Tibial nerve (tissue), 4 donors: ENCODE results near the gene CCDC85B. TPM values are rescaled to one million over a fixed set of nuclear protein-coding genes. Genes with fewer than 3 reads are reported as not detected.

Experiments used
- DNase-seq, 2 donors: peaks; one replicate each; pipeline ENCODE4 v3.0.0-alpha.2; 2019; ENCODE audit warnings: low spot score in 2 of 2
- H3K27ac ChIP-seq, 4 donors: fragments of 200-600 bp; sonication (generic) in 3 of 4; one replicate each; pipeline ENCODE4 v1.5.1; 2017 to 2019; ENCODE audit warnings: mild to moderate bottlenecking in 1 of 4
- H3K27me3 ChIP-seq, 2 donors: fragments of 200-600 bp; sonication (generic) in 1 of 2; one replicate each; pipeline versions ENCODE4 v1.5.1 to v1.6.0; 2017 to 2019
- H3K36me3 ChIP-seq, 3 donors: fragments of 200-600 bp; sonication (generic); one replicate each; pipeline ENCODE4 v1.5.1; 2018 to 2019
- H3K4me1 ChIP-seq, 4 donors: fragments of 200-600 bp; sonication (generic) in 3 of 4; one replicate each; pipeline ENCODE4 v1.5.1; 2017 to 2019
- H3K4me3 ChIP-seq, 4 donors: fragments of 200-600 bp; sonication (generic) in 3 of 4; one replicate each; pipeline ENCODE4 v1.5.1; 2017 to 2019; ENCODE audit warnings: mild to moderate bottlenecking in 1 of 4, moderate library complexity in 1 of 4
- H3K9me3 ChIP-seq, 4 donors: fragments of 200-600 bp; sonication (generic) in 3 of 4; one replicate each; pipeline ENCODE4 v1.5.1; 2017 to 2019
- CTCF ChIP-seq, 5 experiments: fragments of 200-600 bp in 3 of 5; fragments of 450-650 bp in 2 of 5; sonication (generic) in 3 of 5; IDR thresholded peaks; one replicate each; pipeline ENCODE4 v1.5.1; 2016 to 2019; ENCODE audit warnings: antibody characterized with exemption in 5 of 5, mild to moderate bottlenecking in 3 of 5, moderate library complexity in 2 of 5
- EP300 ChIP-seq, 2 donors: sonication (generic); formaldehyde crosslinking; IDR thresholded peaks; one replicate each; pipeline ENCODE4 v1.6.1; 2017; ENCODE audit warnings: antibody characterized with exemption in 2 of 2, mild to moderate bottlenecking in 1 of 2
- POLR2A ChIP-seq, 2 donors: fragments of 450-650 bp; IDR thresholded peaks; one replicate each; pipeline ENCODE4 v1.6.1; 2017; ENCODE audit warnings: antibody characterized with exemption in 2 of 2, mild to moderate bottlenecking in 2 of 2, moderate library complexity in 2 of 2
- WGBS, 2 donors: methylation state at CpG; one replicate each; pipeline ENCODE4 v1.1.5; 2018; 5-methylcytosine and 5-hydroxymethylcytosine counted together
- total RNA-seq, 4 donors: library from RNA; depleted of rRNA; stranded (reverse); fragments of >200 nt; gene quantifications; one replicate each; pipeline ENCODE4 v1.1.0, GENCODE V29; 2016

The CCDC85B gene
- total RNA-seq, 4 donors from 2014 or later = 73.0 to 108 (median 89.4) TPM

GRCh38 chr11:65880844-65881421 lies 9.5 kb upstream of the CCDC85B start:
- 52 to 66% methylated on average over 7 of the region's 7 CpGs for WGBS, 2 donors
- DNase-seq = no peak
- Histone ChIP-seq H3K27ac (no peak overlapping the region), H3K27me3 (no peaks in the 10 kb centered on the region), H3K9me3 (no peaks in the 10 kb centered on the region), H3K4me3 (no peak overlapping the region), H3K36me3 (peaks cover 0 to 41% (median 0%) of the 10 kb centered on the region in 3 donors), H3K4me1 (peaks cover 0 to 9% (median 3%) of the 10 kb centered on the region in 4 donors)
- TF ChIP-seq EP300 (IDR thresholded peaks at IDR 0.05) = no peak
- TF ChIP-seq CTCF (IDR thresholded peaks at IDR 0.05) = no peak
- no peak for TF ChIP-seq POLR2A (IDR thresholded peaks at IDR 0.05)

DNA sequence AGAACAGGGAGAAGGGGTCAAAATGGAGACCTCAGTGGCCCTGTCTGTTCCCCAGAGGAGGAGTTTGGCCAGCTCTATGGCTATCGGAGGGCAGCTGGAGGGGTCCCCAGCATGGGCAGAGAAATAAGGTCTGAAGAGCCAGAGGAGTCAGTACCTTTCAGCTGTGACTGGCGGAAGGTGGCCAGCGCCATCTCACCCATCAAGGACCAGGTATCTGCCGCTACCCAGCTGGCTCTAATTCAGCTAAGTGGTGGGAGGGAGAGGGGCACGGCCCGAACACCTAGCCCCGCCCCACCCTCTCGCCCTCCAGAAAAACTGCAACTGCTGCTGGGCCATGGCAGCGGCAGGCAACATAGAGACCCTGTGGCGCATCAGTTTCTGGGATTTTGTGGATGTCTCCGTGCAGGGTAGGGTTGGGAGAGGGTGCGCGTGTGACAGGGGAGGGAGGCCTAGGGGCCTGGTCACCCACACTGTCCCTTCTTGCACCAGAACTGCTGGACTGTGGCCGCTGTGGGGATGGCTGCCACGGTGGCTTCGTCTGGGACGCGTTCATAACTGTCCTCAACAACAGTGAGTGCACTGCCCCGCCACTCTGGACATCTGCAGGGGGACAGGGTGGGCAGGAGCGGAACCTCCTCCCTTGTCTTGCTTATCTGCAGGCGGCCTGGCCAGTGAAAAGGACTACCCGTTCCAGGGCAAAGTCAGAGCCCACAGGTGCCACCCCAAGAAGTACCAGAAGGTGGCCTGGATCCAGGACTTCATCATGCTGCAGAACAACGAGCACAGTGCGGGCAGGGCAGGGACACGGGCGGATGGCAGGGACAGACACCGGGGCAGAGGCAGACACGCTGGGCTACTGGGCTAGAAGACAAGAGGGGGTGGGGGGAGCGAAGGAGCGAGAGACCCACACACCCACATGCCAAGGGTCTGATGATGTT lies 8.1 kb upstream of the CCDC85B start:
- no peak for DNase-seq
- H3K4me1 ChIP-seq = peaks cover 0 to 19% (median 4%) of the 10 kb centered on the region in 4 donors
- TF ChIP-seq CTCF (IDR thresholded peaks at IDR 0.05) (no peak), POLR2A (IDR thresholded peaks at IDR 0.05) (no peak), EP300 (IDR thresholded peaks at IDR 0.05) (no peak)
- H3K4me3 ChIP-seq = no peak overlapping the region
- H3K36me3 ChIP-seq = peaks cover 0 to 55% (median 0%) of the 10 kb centered on the region in 3 donors
- no peaks in the 10 kb centered on the region for H3K27me3 ChIP-seq
- WGBS, 2 donors = 91% methylated on average over 29 of the region's 30 CpGs
- no peak overlapping the region for H3K27ac ChIP-seq
- no peaks in the 10 kb centered on the region for H3K9me3 ChIP-seq

GRCh38 chr11:65883058-65883761 lies 7.3 kb upstream of the CCDC85B start:
- no peaks in the 10 kb centered on the region for H3K9me3 ChIP-seq
- H3K27me3 ChIP-seq = no peaks in the 10 kb centered on the region
- peaks cover 0 to 26% (median 10%) of the 10 kb centered on the region in 4 donors for H3K4me1 ChIP-seq
- no peak overlapping the region for H3K27ac ChIP-seq
- H3K4me3 ChIP-seq = no peak overlapping the region
- TF ChIP-seq POLR2A (IDR thresholded peaks at IDR 0.05) (no peak), CTCF (IDR thresholded peaks at IDR 0.05) (no peak), EP300 (IDR thresholded peaks at IDR 0.05) (no peak)
- H3K36me3 ChIP-seq = peaks cover 0 to 56% (median 0%) of the 10 kb centered on the region in 3 donors
- WGBS, 2 donors = 89 to 91% methylated on average over 10 to 13 of the region's 13 CpGs
- DNase-seq = no peak

DNA sequence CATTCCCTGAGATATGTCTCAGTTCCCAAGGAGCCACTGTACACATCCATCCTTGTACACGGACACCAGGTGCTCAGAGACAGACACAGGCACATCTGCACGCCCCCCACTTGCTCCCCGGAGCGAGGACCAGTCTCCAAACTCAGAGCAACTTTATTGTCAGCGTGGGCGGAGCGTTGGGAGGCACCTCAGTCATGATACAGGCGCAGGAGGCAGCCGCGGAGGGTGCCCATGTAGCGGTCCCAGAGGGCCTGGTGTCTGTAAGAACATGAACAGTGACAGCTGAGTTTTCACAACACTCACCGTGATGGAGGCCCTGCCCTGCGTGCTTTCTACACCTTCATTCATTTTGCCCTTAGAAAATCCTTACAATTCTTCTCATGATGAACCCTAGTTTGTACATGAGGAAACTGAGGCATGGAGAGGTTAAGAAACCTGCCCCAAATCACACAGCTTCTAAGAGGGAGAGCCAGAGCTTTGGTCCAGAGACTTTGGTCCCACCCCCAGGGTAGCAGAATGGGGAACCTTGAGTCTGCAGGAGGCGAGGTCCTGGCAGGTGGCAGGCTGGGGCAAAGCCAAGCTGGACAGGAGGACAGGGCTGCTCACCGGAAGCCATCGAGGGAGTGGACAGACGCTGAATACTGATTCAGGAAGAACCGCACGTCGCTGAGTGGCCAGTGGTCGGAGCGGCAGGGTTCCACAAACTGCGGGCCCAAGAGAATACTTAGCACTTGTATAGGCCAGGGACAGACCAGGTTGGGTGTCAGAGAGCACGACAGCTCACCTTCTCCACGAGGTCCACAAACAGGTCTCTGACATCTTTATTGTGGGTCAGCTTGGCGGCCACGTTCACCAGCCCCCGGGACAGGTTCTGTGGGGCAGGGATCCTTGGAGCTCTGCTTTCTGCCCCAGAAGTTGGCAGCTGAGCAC lies 6.4 kb upstream of the CCDC85B start:
- Histone ChIP-seq H3K4me1 (peaks cover 0 to 30% (median 11%) of the 10 kb centered on the region in 4 donors), H3K4me3 (no peak overlapping the region), H3K27ac (peak overlapping the region in 2 of 4 donors; percentile 49 to 57), H3K9me3 (no peaks in the 10 kb centered on the region), H3K36me3 (peaks cover 0 to 56% (median 0%) of the 10 kb centered on the region in 3 donors), H3K27me3 (no peaks in the 10 kb centered on the region)
- WGBS, 2 donors = 77 to 78% methylated on average over 28 of the region's 28 CpGs
- DNase-seq = no peak
- no peak for TF ChIP-seq POLR2A (IDR thresholded peaks at IDR 0.05)
- no peak for TF ChIP-seq EP300 (IDR thresholded peaks at IDR 0.05)
- TF ChIP-seq CTCF (IDR thresholded peaks at IDR 0.05) = no peak
